Uterus (tissue), 4 donors: ENCODE measurements around the gene TP53I11. TPM values are rescaled to one million over a fixed set of nuclear protein-coding genes. Genes with fewer than 3 reads are reported as not detected.

Source experiments
- DNase-seq, 2 donors: peaks; one replicate each; pipeline ENCODE4 v3.0.0-alpha.2; 2019 to 2020
- H3K27ac ChIP-seq, 2 donors: fragments of 200-600 bp; sonication (generic); 1 replicate in 1 of 2; 2 replicates in 1 of 2; pipeline ENCODE4 v1.5.1; 2016 to 2018
- H3K27me3 ChIP-seq, 2 donors: fragments of 200-600 bp; sonication (generic); one replicate each; pipeline ENCODE4 v1.5.1; 2018 to 2019; ENCODE audit warnings: control low read depth in 1 of 2
- H3K36me3 ChIP-seq, 2 donors: fragments of 200-600 bp; sonication (generic); one replicate each; pipeline ENCODE4 v1.5.1; 2019; ENCODE audit warnings: control low read depth in 1 of 2
- H3K4me1 ChIP-seq, 2 donors: fragments of 200-600 bp; sonication (generic); one replicate each; pipeline ENCODE4 v1.5.1; 2018 to 2019; ENCODE audit warnings: control low read depth in 1 of 2
- H3K4me3 ChIP-seq, 2 donors: fragments of 200-600 bp; sonication (generic); 1 replicate in 1 of 2; 2 replicates in 1 of 2; pipeline ENCODE4 v1.5.1; 2018 to 2019; ENCODE audit warnings: mild to moderate bottlenecking in 1 of 2
- H3K9me3 ChIP-seq, 2 donors: fragments of 200-600 bp; sonication (generic); one replicate each; pipeline ENCODE4 v1.5.1; 2019; ENCODE audit warnings: control low read depth in 1 of 2
- CTCF ChIP-seq, 4 experiments: fragments of 200-600 bp in 2 of 4; fragments of 450-650 bp in 2 of 4; sonication (generic) in 2 of 4; IDR thresholded peaks; one replicate each; pipeline ENCODE4 v1.5.1; 2016 to 2019; ENCODE audit warnings: antibody characterized with exemption in 4 of 4, mild to moderate bottlenecking in 2 of 4, moderate library complexity in 1 of 4
- POLR2A ChIP-seq, 2 donors: fragments of 450-650 bp; IDR thresholded peaks; one replicate each; pipeline ENCODE4 v1.6.1; 2016; ENCODE audit warnings: antibody characterized with exemption in 2 of 2, mild to moderate bottlenecking in 1 of 2, moderate library complexity in 1 of 2
- intact Hi-C: fragments of 100-400 bp; cut with DNase I; formaldehyde crosslinking; loops from one replicate; pipeline ENCODE4 v1.15.1; 2023; ENCODE audit warnings: low total_unique reads
- total RNA-seq, 4 donors: library from RNA; depleted of rRNA in 3 of 4; stranded (reverse); fragments of >200 nt in 3 of 4; gene quantifications; one replicate each; pipeline versions ENCODE4 v1.1.0 to v1.2.4, GENCODE V29; 2014 to 2023
- donor health status: DM: yes; HTN: yes; CAD: no.

The TP53I11 gene
- total RNA-seq, 4 donors from 2014 or later = 3.8 to 53.9 (median 17.5) TPM

- intact Hi-C loops = no loop called here
- TF ChIP-seq POLR2A (IDR thresholded peaks at IDR 0.05) = no peak
- no peak for TF ChIP-seq CTCF (IDR thresholded peaks at IDR 0.05)
These were observed 19.2 kb downstream of the TP53I11 start for GRCh38 chr11:44931466-44931865.

DNA sequence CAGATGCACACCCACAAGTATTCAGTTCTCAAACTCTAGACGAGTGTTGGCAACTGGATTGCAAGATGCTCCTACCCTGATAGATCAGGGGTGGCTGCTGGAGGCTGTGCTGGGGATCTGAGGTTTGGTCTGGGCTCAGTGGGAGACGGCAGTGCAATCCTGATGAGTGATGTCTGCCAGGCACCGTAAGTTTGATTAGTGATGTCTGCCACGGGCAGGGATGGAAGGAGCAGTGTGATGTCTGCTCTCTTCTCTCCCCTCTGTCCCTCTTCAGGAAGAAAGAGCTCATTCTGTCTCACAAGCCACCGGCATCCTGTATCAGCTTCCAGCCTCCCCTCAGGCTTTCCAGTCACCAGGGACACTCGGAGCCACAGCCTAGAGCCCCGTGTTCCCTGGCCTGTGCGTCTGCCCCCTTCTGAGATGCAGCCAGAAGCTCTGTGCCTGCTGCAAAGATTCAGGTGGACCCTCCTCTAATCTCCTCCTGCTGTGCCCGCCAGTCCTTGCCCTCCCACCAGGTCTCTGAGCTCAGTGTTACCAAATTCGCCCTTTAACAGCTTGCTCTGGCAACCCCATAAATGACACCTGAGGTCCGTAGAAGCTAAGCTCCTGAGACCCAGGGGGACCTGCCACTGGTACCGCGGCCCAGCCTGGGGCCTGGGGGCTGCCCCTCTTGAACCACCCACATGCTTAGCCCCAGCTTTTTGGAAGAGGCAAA, 19.9 kb downstream of the TP53I11 start:
- Histone ChIP-seq H3K4me1 (no peaks in the 10 kb centered on the region), H3K9me3 (no peaks in the 10 kb centered on the region), H3K27ac (no peak overlapping the region), H3K4me3 (no peak overlapping the region), H3K27me3 (no peaks in the 10 kb centered on the region), H3K36me3 (no peaks in the 10 kb centered on the region)
- no peak for DNase-seq
- TF ChIP-seq CTCF (IDR thresholded peaks at IDR 0.05) (no peak), POLR2A (IDR thresholded peaks at IDR 0.05) (no peak)
- intact Hi-C loops = no loop called here

More at GRCh38 chr11:44931466-44931865, 19.2 kb downstream of the TP53I11 start:
- DNase-seq = no peak
- Histone ChIP-seq H3K4me3 (no peak overlapping the region), H3K4me1 (no peaks in the 10 kb centered on the region), H3K36me3 (no peaks in the 10 kb centered on the region), H3K9me3 (no peaks in the 10 kb centered on the region), H3K27ac (no peak overlapping the region), H3K27me3 (no peaks in the 10 kb centered on the region)

DNA sequence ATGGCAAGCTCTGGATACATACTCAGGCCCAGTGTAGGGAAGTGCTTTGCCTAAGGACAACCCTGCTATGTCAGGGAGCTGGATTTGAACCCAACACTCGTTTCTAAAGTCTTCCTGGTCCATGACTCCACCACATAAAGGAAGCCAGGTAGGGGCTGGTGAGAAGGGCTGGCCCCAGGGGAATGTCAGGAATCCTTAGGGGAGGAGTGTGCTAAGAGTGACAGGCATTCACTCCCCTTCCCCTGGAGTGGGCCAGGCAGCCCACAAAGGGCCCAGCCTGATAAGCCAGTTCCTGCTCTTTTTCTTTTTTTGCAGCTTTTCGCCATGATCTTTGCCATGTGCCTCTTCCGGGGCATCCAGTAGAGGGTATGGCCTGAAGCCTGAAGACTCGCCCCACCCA, 21.9 kb downstream of the TP53I11 start:
- DNase-seq = no peak
- Histone ChIP-seq H3K36me3 (no peaks in the 10 kb centered on the region), H3K4me1 (no peaks in the 10 kb centered on the region), H3K9me3 (no peaks in the 10 kb centered on the region), H3K27me3 (no peaks in the 10 kb centered on the region), H3K4me3 (no peak overlapping the region), H3K27ac (no peak overlapping the region)
- intact Hi-C loops = no loop called here
- TF ChIP-seq CTCF (IDR thresholded peaks at IDR 0.05) = no peak
- no peak for TF ChIP-seq POLR2A (IDR thresholded peaks at IDR 0.05)

- Histone ChIP-seq H3K4me3 (no peak overlapping the region), H3K36me3 (no peaks in the 10 kb centered on the region), H3K27ac (no peak overlapping the region), H3K4me1 (no peaks in the 10 kb centered on the region), H3K27me3 (no peaks in the 10 kb centered on the region), H3K9me3 (no peaks in the 10 kb centered on the region)
- no peak for DNase-seq
- no peak for TF ChIP-seq CTCF (IDR thresholded peaks at IDR 0.05)
- TF ChIP-seq POLR2A (IDR thresholded peaks at IDR 0.05) = no peak
- intact Hi-C loops = no loop called here
These were observed 22.5 kb downstream of the TP53I11 start for GRCh38 chr11:44928144-44928543.

- Histone ChIP-seq H3K4me1 (no peaks in the 10 kb centered on the region), H3K27me3 (no peaks in the 10 kb centered on the region), H3K9me3 (no peaks in the 10 kb centered on the region), H3K4me3 (no peak overlapping the region), H3K36me3 (no peaks in the 10 kb centered on the region), H3K27ac (no peak overlapping the region)
- intact Hi-C loops = no loop called here
- peak; percentile 52 to 54 for DNase-seq
- TF ChIP-seq POLR2A (IDR thresholded peaks at IDR 0.05) = no peak
- TF ChIP-seq CTCF (IDR thresholded peaks at IDR 0.05) = peak; percentile 66 to 79 (median 73)
These were observed 23.5 kb downstream of the TP53I11 start for GRCh38 chr11:44927174-44927661.
